Tongue (tissue), 2 donors: ENCODE results near the gene AMOTL2. TPM values are rescaled to one million over a fixed set of nuclear protein-coding genes. Genes with fewer than 3 reads are reported as not detected.

Source experiments
- DNase-seq: peaks from one replicate; pipeline ENCODE4 v3.0.0-alpha.2; 2015
- total RNA-seq: library from RNA; depleted of rRNA; stranded (reverse); fragments of >200 nt; gene quantifications from one replicate; pipeline ENCODE4 v1.2.3, GENCODE V29; 2014

Gene AMOTL2
- total RNA-seq, 1 donor from 2014 or later: 77.2 TPM

DNA sequence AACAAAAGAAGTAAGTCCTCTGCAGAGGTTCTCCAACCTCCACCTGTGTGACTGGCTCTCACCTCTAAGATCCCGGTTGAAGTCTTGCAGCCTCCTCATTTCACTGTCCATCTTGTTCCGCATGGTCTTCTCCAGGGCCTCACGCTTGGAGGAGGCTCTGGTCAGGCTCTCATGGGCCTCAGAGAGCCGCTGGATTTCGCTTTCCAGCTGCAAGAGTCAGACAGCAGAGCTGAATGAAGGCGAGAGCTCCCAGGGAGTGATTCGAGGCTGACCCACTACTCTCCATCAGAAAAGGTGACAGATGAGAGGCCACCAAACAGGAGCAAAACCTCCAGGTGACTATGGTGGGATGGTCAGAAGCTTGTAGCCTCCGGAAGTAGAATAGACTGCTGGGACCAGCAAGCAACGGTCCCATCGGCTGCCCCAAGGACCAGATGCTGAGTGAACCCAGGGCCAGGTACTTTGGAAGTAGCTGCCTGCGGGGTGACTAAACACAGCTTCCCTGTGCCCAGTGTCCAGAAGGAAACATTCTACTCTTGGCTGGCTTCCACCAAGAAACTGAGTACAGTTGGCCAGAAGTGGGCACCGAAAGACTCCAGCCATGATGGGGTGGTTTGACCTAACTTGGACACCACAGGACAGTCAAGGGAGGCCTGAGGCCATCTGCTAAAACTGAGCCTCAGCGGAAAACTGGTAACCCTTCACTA is 7.9 kb downstream of the AMOTL2 start:
- DNase-seq: no peak

DNA sequence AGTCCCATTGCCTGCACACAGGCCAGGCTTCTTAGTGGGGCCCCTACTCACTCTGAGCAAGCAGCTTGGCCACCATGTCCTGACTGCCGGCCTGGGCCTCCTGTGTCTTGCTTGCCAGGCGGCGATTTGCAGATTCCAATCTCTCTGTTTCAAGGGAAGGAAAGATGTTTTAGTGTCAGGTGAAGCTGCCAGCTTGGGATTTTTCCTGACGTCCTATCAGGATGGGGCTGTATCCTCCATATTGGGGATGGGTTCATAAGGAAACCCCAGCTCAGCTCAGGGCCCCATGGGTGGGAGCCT is 8.5 kb downstream of the AMOTL2 start:
- no peak for DNase-seq

DNA sequence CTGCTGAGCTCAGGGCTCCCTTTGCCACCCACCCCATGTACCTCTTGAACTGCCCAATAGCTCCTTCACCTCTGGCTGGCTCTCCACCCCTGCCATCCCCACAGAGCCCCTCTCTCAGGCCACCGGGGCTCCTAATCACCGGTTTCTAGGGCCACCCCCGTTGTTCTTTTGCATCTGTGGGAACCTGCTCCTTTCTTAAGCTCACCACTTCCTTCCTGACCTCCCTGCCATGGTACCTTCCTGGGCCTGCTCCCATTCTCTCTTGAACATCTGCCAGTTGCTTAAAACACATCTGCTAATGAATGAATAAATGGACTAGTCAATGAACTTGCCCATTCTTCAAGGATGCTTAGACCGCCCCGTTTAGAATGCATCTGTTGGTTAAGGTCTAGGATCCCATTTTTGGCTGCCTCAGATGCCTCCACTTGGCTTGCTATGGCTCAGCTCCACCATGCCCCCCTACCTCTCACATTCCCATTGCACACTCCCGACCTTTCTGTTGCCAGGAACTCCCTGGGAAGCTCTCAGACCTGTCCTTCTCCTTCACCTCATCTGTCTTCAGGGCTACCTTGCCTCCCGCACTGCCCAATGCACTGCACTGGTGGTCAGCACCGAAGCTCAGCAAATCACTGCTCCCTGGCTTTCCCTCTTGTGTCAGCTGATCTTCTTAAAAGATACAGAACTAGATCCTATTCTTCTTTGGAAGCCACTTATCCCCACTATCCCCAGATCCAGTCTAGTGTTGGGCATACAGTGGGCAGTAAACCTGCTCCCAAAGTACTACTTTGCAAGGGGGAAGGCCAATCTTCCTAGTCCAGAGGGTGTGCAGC is 9.1 kb downstream of the AMOTL2 start:
- no peak for DNase-seq

DNA sequence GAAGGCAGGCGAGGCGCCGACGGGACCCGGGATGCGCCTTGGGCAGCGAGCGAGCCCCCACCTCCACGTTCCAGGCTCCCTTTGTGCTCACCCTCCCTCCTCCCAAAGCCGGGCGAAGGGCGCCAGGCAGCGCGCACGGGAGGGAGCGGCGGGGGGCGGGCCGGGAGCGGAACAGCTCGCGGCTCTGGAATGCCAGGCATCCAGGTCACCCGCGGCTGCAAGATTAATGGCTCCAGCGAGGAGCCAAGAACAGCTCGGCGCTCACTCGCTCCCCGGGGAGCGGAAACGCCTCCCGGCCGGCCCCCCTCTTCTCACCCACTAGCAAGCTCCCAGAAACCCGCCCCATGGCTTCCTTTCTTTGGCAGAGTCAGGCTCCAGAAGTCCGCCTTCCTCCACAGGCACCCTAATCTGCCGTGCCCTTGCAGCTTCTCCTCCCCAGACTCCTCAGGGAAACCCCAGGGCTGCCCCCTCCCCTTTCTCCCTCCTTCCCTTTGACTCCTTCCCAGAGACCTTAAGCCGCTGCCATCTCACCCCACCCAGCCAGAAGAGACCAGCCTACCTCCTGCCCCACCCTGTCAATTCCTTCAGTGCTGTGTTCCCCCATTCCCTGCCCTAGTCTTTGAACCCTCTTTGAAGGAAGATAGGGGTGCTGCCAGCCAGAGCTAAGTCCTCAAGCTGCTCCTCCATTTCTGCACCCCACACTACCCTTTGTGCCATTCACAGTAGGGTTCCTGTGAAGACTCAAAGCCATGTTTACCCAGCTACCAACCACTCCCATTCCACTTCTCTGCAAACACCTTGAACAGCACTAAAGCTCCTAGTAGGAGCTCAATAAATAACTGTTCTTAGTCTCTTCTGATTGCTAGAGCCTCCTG is 9.9 kb downstream of the AMOTL2 start:
- DNase-seq: peak; percentile 95

DNA sequence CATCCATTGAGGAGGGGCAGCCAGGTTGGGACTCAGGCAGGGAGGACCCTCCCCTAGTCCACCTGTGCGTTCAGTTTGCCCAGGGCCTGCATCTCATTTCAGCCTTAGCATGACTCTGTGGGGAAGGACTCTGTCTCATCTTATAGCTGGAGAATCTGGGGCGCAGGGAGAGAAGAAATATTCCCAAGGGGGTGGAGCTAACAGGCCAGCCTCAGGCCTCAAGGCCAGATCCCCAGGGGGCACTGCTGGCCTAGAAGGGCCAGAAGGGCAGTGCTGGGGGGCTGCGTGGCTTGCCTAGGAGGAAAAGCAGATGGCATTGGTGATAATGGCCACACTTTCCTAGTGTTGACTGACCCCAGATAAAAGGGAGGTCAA is 10.9 kb downstream of the AMOTL2 start:
- no peak for DNase-seq

DNA sequence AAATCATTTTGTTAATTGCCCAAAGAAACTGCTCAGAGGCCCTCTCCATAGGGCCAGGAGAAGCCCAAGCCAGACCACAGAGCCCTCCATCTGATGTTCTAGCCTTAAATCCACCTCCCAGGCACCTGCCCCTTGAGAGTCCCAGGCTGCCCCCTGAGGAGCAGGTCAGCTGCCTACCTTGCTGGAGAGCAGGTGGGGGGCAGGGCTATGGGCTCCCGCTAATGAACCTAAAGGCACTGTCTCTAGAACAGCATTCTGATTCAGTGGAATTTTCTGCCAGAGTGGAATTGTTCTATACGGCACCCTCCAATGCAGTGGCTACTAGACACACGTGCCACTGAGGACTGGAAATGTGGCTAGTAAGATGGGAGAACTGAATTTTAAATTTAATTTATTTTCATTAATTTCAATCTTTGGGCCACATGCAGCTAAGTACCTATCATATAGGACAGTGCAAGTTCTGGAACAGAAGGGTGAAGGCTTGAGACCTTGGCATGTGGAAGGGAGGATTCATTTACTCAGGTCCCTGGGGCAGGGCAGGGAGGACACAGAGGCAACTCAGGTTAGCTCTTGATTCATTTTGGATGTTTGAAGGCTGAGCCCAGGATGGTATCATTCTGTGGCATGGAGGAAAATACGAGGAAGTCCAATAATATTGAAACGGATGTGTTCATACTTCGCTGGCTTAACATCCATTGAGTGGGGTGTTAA is 11.4 kb downstream of the AMOTL2 start:
- DNase-seq: no peak

DNA sequence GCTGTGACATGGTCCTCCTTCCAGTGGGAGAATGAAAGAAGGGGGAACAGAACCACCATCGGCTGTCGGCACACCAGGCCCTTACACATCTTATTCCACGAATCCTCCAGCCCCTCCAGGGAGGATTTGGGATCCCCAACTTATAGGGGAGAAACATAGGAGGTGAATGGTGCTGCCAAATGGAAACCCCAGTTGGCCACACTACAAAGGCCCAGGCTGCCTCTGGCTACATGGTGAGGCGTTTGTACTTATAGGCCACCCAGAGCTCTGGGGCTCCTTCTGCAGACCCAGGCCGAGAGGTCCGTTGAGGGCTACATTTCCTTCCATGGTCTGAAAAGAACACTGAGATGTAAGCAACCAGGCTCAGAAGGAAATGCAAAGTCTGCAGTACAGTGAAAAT is 12.0 kb downstream of the AMOTL2 start:
- DNase-seq: no peak

DNA sequence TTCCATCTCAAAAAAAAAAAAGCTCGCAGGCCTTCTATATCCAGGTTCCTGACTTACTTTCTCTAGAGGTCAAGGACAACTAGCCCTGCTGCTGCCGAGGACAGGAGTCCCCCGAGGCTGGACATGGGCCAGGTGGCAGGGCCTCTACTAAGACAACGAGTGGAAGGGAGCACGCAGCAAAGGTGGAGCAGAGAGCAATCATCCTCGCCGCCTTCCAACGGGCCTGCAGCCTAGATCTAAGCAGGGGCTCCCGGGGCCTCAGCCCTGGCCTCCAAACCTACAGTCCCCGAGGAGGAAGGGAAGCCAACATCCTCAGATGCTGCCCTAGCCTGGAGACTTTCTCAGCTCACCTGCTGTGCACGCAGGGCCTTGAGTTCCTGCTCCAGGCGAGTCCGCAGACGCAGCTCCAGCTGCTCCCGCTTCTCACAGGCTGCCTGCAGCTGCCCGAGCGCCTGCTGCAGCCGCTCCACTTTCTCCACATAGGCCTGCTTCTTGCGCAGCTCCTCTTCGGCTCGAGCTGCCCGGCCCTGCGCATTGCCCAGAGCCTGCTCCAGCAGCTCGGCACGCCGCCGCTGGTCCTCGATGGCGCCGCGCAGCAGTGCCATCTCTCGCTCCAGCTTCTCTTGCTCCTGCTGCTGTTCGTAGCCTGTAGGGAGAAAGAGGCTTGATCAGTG is 12.9 kb downstream of the AMOTL2 start:
- peak; percentile 82 for DNase-seq

DNA sequence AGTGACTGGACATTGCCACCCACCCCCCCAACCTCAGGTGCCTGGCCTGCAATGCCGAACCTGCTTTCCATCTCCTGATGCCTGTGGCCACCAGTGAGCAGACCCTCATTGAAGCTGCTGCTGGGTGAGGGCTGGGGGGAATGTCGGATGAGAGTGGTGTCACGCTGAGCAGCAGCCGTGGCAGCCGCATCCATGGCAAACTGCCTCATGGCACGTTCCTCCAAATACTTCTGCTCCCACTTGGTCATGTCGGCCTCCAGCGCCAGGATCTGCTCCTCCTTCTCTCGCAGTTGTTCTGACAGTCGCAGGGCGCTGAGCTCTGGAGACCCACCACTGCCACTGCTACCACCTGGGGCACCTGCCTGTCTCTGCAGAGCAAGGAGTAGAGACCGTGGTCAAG is 14.2 kb downstream of the AMOTL2 start:
- no peak for DNase-seq

DNA sequence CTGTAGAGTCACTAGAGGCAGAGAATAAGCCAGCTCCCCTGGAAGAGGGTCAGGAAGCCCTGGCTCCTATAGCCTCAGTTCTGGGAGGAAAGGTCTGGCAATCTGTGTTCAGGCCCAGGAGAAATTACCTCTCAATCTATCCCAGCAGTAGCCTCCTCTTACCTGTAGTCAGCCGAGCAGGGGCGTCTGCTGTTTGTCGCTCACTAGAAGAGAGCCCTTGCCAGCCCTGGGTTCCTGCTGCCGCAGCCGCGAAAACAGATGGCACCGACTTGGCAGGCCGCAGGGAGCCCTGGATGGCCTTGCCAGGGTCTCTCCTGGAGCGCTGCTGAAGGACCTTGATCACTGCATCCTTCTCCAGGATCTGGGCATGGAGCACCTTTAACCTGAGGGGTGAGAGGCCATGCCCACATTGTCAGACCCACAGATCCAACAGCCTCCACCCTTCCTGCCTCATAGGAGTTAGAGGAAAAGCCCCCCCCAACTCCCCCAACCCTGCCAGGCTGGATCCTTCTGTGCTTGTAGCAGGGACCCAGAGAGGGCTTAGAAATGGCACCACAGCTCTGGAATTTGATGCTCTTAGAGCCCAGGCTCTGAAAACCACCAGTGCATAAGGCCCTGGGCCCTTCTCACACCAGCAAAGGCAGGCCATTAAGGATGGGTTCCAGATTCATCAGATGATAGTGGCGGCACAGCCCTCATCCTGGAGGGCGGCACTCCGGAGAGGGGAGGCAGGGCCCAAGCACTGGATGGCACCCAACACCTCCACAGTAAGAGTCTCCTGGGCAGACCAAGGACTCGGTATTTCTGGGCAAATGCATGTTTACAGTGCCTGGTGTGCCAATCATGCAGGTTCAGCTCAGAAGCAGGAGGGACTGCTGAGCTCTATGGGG is 14.9 kb downstream of the AMOTL2 start:
- no peak for DNase-seq

DNA sequence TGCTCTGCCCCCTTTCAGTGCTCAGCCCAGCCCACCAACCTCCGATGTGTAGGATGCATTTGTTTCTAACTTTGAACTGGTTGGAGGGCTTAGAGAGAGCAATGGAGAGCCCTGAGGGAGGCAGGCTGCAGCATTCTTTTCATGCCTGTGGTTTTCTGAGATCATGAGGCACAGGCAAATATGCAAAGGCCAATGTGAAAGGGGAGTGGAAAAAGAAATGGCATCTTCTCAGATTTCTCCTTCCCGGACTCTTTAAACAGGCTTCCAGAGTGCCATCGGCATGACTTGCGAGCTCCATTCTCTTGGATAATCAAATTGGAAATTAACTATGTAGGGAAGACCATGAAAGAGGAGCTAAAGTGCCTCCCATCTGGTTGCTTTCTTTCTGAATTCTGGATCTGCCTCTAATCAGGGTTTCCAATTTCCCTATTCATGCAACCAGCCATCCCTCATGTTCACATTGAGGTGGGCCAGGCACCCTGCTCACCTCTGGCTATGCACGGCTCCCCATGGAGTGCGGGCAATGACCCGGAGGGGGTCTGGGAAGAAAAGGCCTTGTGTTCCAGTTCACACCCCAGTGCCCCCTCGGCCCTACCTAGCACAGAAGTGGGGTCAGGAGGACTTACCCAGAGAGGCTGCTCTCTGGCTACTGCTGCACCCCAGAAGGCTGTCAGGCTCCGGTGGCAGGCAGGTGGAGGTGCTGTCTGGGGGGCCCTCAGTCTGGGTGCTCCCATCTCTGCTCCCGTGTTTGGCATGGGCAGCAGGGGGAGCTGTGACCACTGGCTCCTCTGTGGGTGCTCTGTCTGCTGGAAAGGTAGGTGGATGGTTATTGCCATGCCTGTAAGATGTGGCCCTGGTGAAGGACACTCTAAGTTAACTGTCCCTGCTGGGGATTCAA is 16.1 kb downstream of the AMOTL2 start:
- peak; percentile 92 for DNase-seq

DNA sequence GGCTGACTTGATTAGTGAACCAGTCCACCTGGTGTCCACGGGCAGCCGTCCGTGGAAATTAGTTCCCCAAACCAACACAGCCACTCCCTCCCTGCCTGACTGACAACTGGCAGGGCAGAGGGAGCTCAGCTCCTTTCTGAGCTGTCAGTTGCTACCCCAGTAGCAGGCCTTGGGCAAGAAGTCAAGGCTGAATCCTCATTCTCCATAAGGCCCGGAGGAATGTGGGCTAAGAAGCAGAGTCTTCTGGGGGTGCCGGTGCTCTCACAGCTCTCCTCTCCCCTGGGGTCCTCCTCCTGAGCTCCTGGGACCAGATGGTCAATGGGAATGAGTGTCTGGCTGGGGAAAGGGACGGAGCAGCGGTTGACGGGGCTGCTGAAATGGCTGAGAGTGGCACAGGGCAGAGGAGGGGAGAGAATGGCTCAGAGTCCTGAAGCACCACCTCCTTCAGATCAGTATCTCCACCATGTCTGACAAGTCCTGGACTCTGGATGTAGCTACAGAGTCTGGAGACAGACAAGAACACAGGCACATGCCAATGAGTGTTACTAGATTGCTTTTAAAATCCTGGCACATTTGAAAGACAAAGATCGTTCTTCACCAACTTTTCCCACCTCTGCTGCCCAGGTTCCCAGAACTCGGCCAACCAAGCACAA is 16.9 kb downstream of the AMOTL2 start:
- DNase-seq: no peak

DNA sequence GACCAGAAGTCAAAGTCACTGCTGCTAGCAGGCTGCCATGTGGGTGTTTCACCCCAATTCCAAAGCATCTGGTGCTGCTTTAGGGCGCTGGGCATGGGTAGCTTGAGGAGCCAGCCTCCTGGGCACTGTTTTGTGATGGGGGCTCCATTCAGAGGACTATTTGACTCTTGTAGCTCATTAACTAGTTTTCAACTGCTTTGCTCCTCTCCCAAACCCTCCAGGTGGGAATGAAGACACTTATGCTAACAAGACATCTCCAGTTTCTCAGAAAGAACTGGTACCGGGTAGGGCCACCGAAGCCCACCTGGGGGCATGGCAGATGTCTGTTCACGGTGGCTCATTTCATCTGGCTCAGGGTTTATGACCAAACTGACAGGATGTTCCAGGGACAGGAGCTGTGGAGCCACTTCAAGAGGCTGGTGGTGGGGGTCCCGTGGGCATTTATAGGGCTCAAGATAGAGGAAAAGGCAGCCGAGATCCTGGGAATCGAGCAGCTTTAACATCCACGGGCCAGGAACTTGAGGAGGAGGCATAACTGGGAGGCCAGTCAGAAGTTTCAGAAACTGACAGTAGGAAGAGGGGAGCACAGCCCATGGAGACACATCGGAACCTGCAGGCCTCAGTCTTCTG is 17.7 kb downstream of the AMOTL2 start:
- no peak for DNase-seq

DNA sequence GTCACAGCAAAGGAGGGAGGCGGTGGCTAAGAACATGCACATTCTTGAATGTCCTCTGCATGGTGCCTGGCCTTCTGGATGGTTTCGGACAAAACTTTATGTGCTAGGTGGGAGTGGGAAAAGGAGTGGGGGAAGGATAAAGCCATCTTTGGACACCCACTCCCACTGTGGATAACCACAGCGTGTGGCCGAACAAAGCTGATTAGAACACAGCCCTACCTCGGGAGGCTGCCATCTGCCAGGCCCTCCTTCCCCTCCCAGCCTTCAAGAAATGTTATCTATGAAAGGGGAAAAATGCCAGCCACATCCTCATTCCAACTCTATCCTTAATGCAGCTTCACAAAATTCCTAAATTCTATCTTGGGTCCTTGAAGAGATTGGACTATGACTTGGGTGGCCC is 18.8 kb downstream of the AMOTL2 start:
- no peak for DNase-seq

DNA sequence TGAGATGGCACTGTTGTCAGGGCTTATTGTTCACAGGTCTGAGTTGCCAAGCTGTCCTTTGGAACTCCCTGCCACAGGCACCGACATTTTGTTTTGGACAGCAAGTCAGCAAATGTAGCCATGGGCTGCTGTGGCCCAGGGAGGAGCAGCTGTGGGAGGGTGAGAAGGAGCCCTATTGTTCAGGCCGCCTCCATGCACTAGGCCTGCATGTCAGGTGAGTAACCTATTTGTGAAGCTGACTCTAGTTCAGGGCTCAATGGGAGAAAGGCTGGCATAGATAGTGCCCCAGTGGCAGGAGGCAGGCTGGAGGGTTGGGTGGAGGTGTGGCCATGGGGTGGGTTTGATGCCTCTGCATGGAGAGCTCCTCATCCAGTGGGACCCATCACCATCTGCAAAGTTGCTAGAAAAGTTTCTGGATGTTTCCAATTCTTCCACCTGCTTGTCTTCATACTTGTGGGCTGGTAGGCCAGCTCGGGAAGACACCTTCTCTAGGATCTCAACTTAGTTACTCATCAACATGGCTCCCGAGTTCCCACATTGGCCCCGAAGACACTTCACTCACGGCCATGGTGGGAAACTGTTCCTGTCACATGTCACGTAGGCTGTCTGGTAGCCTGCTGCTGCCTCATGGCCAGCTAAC is 19.5 kb downstream of the AMOTL2 start:
- DNase-seq: no peak

DNA sequence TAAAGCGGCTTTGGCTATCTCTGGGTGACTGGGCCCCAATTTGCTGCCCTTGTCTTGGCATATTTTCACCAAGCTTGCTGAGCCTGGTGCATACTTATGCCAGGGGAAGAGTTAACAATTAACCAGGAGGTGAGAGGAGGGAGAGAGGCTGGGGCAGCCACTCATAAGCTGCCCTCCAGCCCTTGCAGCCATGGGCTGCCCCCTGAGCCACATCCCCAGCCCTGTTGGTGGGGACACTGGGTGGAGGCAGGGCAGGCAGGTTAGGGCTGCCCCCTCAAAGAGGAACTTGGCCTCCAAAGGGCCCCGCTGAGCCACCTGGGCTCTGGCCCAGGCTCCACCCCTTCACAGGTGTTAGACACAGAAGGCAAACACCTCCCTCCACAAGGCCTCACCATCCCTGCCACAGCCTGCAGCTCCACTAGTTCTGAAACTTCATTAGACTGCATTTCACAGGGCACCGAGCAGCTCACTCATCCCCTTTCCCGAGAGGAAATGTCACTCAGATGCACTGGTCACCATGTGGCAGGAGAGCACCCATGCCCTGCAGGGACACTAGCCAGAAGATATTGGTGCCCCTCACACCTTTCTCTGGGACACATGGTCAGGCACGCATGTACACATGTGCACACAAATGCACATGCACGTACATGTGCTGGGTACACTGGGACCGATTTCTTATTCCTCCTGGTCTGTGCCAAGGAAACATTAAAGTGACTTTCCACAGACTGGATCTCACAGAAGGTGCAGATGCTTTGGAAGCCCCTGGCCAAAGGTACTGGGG is 20.2 kb downstream of the AMOTL2 start:
- DNase-seq: no peak

DNA sequence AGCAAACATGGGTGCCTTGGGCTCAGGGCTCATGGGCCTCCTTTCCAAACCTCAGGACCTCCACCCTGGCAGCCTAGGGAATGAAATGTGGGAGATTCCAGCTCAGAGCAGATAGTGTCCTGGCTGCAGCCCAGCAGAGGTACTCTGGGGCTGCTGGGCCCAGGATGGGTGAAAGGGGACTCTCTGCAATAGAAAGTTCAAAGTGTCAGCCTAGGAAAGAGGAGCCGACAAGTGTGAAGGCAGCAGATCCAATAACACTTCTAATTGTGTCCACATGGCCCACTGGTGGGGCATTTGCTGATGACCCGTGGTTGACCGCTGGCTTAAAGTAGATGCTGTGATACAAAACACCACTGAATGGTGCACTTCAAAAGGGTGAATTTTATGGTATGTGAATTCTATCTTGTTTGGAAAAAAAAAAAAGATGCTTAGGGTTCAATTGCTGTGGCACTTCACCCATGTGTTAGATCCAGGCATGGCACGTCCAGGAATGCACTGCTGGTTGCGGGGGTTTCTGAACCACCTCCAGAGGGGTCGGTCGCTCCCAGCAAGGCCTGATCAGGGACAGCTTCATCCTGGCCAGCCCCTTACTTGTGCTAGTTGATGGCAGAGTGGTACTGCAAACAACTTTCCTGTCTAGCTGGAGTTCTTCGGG is 20.9 kb downstream of the AMOTL2 start:
- no peak for DNase-seq
